A549 (cell line): ENCODE data around the gene BORA.

Source experiments
- CTCF ChIP-seq: fragments of >200 bp; sonication (Bioruptor Twin); formaldehyde crosslinking; IDR thresholded peaks from 3 replicates; pipeline ENCODE4 v1.5.1; 2016
- RFX5 ChIP-seq: fragments of 450-650 bp; IDR thresholded peaks from 2 replicates; pipeline ENCODE4 v1.7.1; 2014; ENCODE audit warnings: antibody characterized with exemption, mild to moderate bottlenecking, moderate library complexity
- TF ChIP-seq, protein P1 (sequence below): fragments of 200-600 bp; sonication (generic); IDR thresholded peaks from 2 replicates; pipeline ENCODE4 v1.6.1; 2016; ENCODE audit warnings: antibody characterized with exemption, mild to moderate bottlenecking, moderate library complexity

GRCh38 chr13:72728290-72728605, 525 bp downstream of the BORA start:
- TF ChIP-seq RFX5 (no peak), CTCF (no peak)
- TF ChIP-seq, protein P1, sequence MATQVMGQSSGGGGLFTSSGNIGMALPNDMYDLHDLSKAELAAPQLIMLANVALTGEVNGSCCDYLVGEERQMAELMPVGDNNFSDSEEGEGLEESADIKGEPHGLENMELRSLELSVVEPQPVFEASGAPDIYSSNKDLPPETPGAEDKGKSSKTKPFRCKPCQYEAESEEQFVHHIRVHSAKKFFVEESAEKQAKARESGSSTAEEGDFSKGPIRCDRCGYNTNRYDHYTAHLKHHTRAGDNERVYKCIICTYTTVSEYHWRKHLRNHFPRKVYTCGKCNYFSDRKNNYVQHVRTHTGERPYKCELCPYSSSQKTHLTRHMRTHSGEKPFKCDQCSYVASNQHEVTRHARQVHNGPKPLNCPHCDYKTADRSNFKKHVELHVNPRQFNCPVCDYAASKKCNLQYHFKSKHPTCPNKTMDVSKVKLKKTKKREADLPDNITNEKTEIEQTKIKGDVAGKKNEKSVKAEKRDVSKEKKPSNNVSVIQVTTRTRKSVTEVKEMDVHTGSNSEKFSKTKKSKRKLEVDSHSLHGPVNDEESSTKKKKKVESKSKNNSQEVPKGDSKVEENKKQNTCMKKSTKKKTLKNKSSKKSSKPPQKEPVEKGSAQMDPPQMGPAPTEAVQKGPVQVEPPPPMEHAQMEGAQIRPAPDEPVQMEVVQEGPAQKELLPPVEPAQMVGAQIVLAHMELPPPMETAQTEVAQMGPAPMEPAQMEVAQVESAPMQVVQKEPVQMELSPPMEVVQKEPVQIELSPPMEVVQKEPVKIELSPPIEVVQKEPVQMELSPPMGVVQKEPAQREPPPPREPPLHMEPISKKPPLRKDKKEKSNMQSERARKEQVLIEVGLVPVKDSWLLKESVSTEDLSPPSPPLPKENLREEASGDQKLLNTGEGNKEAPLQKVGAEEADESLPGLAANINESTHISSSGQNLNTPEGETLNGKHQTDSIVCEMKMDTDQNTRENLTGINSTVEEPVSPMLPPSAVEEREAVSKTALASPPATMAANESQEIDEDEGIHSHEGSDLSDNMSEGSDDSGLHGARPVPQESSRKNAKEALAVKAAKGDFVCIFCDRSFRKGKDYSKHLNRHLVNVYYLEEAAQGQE, result no peak
